Camera-type eye (tissue), 1 donor: Measurements from ENCODE around the gene TACR3. TPM values are rescaled to one million over a fixed set of nuclear protein-coding genes. Genes with fewer than 3 reads are reported as not detected.

Experiments
- total RNA-seq: library from RNA; depleted of rRNA; stranded (reverse); fragments of >200 nt; gene quantifications from one replicate; pipeline ENCODE4 v1.2.3, GENCODE V29; 2014

TACR3 gene, protein sequence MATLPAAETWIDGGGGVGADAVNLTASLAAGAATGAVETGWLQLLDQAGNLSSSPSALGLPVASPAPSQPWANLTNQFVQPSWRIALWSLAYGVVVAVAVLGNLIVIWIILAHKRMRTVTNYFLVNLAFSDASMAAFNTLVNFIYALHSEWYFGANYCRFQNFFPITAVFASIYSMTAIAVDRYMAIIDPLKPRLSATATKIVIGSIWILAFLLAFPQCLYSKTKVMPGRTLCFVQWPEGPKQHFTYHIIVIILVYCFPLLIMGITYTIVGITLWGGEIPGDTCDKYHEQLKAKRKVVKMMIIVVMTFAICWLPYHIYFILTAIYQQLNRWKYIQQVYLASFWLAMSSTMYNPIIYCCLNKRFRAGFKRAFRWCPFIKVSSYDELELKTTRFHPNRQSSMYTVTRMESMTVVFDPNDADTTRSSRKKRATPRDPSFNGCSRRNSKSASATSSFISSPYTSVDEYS
- total RNA-seq = 6.3 TPM

DNA sequence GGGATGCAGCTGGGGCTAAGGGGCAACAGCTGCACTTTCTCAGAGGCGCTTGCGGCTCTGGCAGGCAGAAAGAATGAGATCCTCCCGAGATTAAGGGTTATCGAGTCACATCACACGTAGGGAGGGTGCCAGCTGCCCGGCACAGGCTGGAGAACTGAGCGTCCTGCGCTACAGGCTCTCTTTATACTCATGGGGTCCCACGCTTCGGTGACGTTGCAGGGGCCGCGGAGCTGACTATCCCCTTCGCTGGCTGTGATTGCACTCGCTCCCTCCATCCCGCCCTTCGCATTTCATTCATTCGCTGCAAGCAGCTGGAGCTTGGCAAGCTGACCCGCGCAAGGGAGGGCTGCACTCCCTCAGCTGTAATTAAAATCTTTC lies at the start of gene TACR3:
TACR3 (minus strand) TSS at position 156 of the 378 bp plus-strand sequence. CDS start 310 bp downstream, outside the sequence.

